ENCODE data around the gene LIN28A.
"Not testable (repeated sequence)": the region's sequence is repeated elsewhere in the genome, so short reads cannot be mapped to it uniquely, and the experiment has no call there.

Gene LIN28A

GRCh38 chr1:26375081-26375480 is 35.5 kb upstream of the LIN28A start:
- no peaks in the 10 kb centered on the region for H3K27me3 Mint-ChIP-seq
- H3K4me1 Mint-ChIP-seq: peaks cover 83% of the 10 kb centered on the region
- H3K9me3 Mint-ChIP-seq: peaks cover 0 to 8% of the 10 kb centered on the region in 2 donors
- ATAC-seq (no peak), DNase-seq (no peak)
- peak overlapping the region; percentile 31 to 63 for H3K4me3 Mint-ChIP-seq
- H3K27ac Mint-ChIP-seq: peak overlapping the region in 1 of 2 donors; percentile 31

- no peak for ATAC-seq
- Mint-ChIP-seq H3K9me3 (peaks cover 0 to 2% of the 10 kb centered on the region in 2 donors), H3K4me1 (peaks cover 74% of the 10 kb centered on the region)
Observed at GRCh38 chr1:26376050-26376449, 34.6 kb upstream of the LIN28A start.

GRCh38 chr1:26378088-26378878 is 32.3 kb upstream of the LIN28A start:
- peak; percentile 81 to 82 for DNase-seq
- peak; percentile 100 for ATAC-seq
- Mint-ChIP-seq H3K4me3 (peak overlapping the region; percentile 57 to 70), H3K9me3 (no peaks in the 10 kb centered on the region), H3K27ac (no peak overlapping the region), H3K4me1 (peaks cover 51% of the 10 kb centered on the region), H3K27me3 (no peaks in the 10 kb centered on the region)

More at GRCh38 chr1:26376050-26376449, 34.6 kb upstream of the LIN28A start:
- no peak overlapping the region for H3K4me3 Mint-ChIP-seq
- no peak overlapping the region for H3K27ac Mint-ChIP-seq
- H3K27me3 Mint-ChIP-seq: no peaks in the 10 kb centered on the region
- DNase-seq: no peak

- Mint-ChIP-seq H3K4me3 (peak overlapping the region in 1 of 2 donors; percentile 57), H3K27me3 (no peaks in the 10 kb centered on the region), H3K4me1 (peaks cover 47% of the 10 kb centered on the region), H3K9me3 (no peaks in the 10 kb centered on the region), H3K27ac (no peak overlapping the region)
- ATAC-seq: no peak
- no peak for DNase-seq
Observed at GRCh38 chr1:26378879-26379251, 31.8 kb upstream of the LIN28A start.

- H3K27ac Mint-ChIP-seq: no peak overlapping the region
- no peaks in the 10 kb centered on the region for H3K27me3 Mint-ChIP-seq
- peaks cover 54% of the 10 kb centered on the region for H3K4me1 Mint-ChIP-seq
- DNase-seq (no peak), ATAC-seq (no peak)
- no peak overlapping the region for H3K4me3 Mint-ChIP-seq
- H3K9me3 Mint-ChIP-seq: no peaks in the 10 kb centered on the region
Observed at GRCh38 chr1:26384076-26384475, 26.5 kb upstream of the LIN28A start.

- ATAC-seq, H3K9me3 Mint-ChIP-seq, DNase-seq, H3K27ac Mint-ChIP-seq, H3K27me3 Mint-ChIP-seq: not testable (repeated sequence)
- H3K4me1 Mint-ChIP-seq: peaks cover 63% of the 10 kb centered on the region
- H3K4me3 Mint-ChIP-seq: peak overlapping the region; percentile 39 to 68
Observed at GRCh38 chr1:26385063-26385462, 25.6 kb upstream of the LIN28A start.

- H3K4me1 Mint-ChIP-seq: peaks cover 78% of the 10 kb centered on the region
- ATAC-seq (no peak), DNase-seq (no peak)
- H3K27me3 Mint-ChIP-seq: no peaks in the 10 kb centered on the region
- H3K9me3 Mint-ChIP-seq: no peaks in the 10 kb centered on the region
- H3K27ac Mint-ChIP-seq: no peak overlapping the region
- no peak overlapping the region for H3K4me3 Mint-ChIP-seq
Observed at GRCh38 chr1:26387447-26387846, 23.2 kb upstream of the LIN28A start.

GRCh38 chr1:26388791-26389445 is 21.7 kb upstream of the LIN28A start:
- Mint-ChIP-seq H3K9me3 (no peaks in the 10 kb centered on the region), H3K4me3 (peak overlapping the region in 1 of 2 donors; percentile 47), H3K27me3 (no peaks in the 10 kb centered on the region), H3K4me1 (peaks cover 76% of the 10 kb centered on the region), H3K27ac (peak overlapping the region; percentile 1 to 35)
- DNase-seq: no peak
- ATAC-seq: peak; percentile 70

GRCh38 chr1:26389604-26390247 is 20.9 kb upstream of the LIN28A start:
- peaks cover 68% of the 10 kb centered on the region for H3K4me1 Mint-ChIP-seq
- DNase-seq (no peak), ATAC-seq (peak; percentile 29)
- peak overlapping the region in 1 of 2 donors; percentile 47 for H3K4me3 Mint-ChIP-seq
- H3K27me3 Mint-ChIP-seq: no peaks in the 10 kb centered on the region
- no peaks in the 10 kb centered on the region for H3K9me3 Mint-ChIP-seq
- H3K27ac Mint-ChIP-seq: no peak overlapping the region

- no peak overlapping the region for H3K4me3 Mint-ChIP-seq
- peak; percentile 47 to 50 for DNase-seq
- H3K27ac Mint-ChIP-seq: no peak overlapping the region
Observed at GRCh38 chr1:26391450-26391849, 19.2 kb upstream of the LIN28A start.

GRCh38 chr1:26395754-26396153 is 14.9 kb upstream of the LIN28A start:
- ATAC-seq (no peak), DNase-seq (no peak)
- Mint-ChIP-seq H3K9me3 (no peaks in the 10 kb centered on the region), H3K27me3 (no peaks in the 10 kb centered on the region), H3K4me1 (peaks cover 22% of the 10 kb centered on the region), H3K27ac (no peak overlapping the region), H3K4me3 (no peak overlapping the region)

More at GRCh38 chr1:26391450-26391849, 19.2 kb upstream of the LIN28A start:
- Mint-ChIP-seq H3K27me3 (no peaks in the 10 kb centered on the region), H3K4me1 (peaks cover 59% of the 10 kb centered on the region), H3K9me3 (no peaks in the 10 kb centered on the region)
- ATAC-seq: peak; percentile 77

GRCh38 chr1:26399034-26399433 is 11.6 kb upstream of the LIN28A start:
- peak; percentile 53 for ATAC-seq
- no peak overlapping the region for H3K4me3 Mint-ChIP-seq
- H3K27ac Mint-ChIP-seq: no peak overlapping the region
- H3K4me1 Mint-ChIP-seq: peaks cover 9% of the 10 kb centered on the region
- no peaks in the 10 kb centered on the region for H3K9me3 Mint-ChIP-seq
- no peak for DNase-seq
- H3K27me3 Mint-ChIP-seq: peaks cover 20% of the 10 kb centered on the region

GRCh38 chr1:26401891-26402290 is 8.7 kb upstream of the LIN28A start:
- no peak for ATAC-seq
- Mint-ChIP-seq H3K4me1 (no peaks in the 10 kb centered on the region), H3K27me3 (peaks cover 33% of the 10 kb centered on the region), H3K4me3 (no peak overlapping the region), H3K9me3 (no peaks in the 10 kb centered on the region), H3K27ac (no peak overlapping the region)
- DNase-seq: no peak

GRCh38 chr1:26403656-26404055 is 7.0 kb upstream of the LIN28A start:
- no peak for ATAC-seq
- Mint-ChIP-seq H3K4me3 (no peak overlapping the region), H3K27me3 (peaks cover 46% of the 10 kb centered on the region), H3K27ac (no peak overlapping the region), H3K4me1 (peaks cover 4% of the 10 kb centered on the region), H3K9me3 (no peaks in the 10 kb centered on the region)
- DNase-seq: no peak

GRCh38 chr1:26404641-26405040 is 6.0 kb upstream of the LIN28A start:
- DNase-seq (no peak), ATAC-seq (no peak)
- Mint-ChIP-seq H3K9me3 (no peaks in the 10 kb centered on the region), H3K4me1 (peaks cover 14% of the 10 kb centered on the region), H3K27ac (no peak overlapping the region), H3K27me3 (peaks cover 56% of the 10 kb centered on the region), H3K4me3 (no peak overlapping the region)

Measured in stimulated activated naive CD8-positive, alpha-beta T cell treated with anti-CD3 and anti-CD28 coated beads, Interleukin-15, amount 100 ng/mL, for 72 hours (primary cell).